WTC11 (cell line): Measurements from ENCODE around the gene EMP2. TPM values are rescaled to one million over a fixed set of nuclear protein-coding genes. Genes with fewer than 3 reads are reported as not detected.

Experiments used
- ATAC-seq: fragments of 200-7000 bp; cut with Tn5 transposase; 2 replicates; pipeline ENCODE4 v1.10.0; 2021; ENCODE audit warnings: mild to moderate bottlenecking, moderate library complexity
- CTCF ChIA-PET: fragments of 300-600 bp; sonication (Branson Sonifier 250); formaldehyde crosslinking; loops from one replicate; lab custom pipeline; 2021; ENCODE audit warnings: antibody characterized with exemption; lab: Charles Lee
- POLR2A ChIA-PET: fragments of 350-600 bp; sonication (Branson Sonifier 250); formaldehyde crosslinking; loops from one replicate; lab custom pipeline; 2021; ENCODE audit warnings: antibody characterized with exemption; lab: Charles Lee
- DNase-seq: peaks from one replicate; pipeline ENCODE4 v3.0.0; 2021; ENCODE audit warnings: low spot score
- H3K27ac Mint-ChIP-seq: 2 replicates; pipeline ENCODE4 v1.8.0; 2021; ENCODE audit warnings: mixed read lengths
- H3K27me3 Mint-ChIP-seq: 2 replicates; pipeline ENCODE4 v1.8.0; 2021; ENCODE audit warnings: low read depth, mild to moderate bottlenecking, moderate library complexity, mixed read lengths
- H3K36me3 Mint-ChIP-seq: 2 replicates; pipeline ENCODE4 v1.8.0; 2021; ENCODE audit warnings: mixed read lengths
- H3K4me1 Mint-ChIP-seq: 2 replicates; pipeline ENCODE4 v1.8.0; 2022; ENCODE audit warnings: mixed read lengths
- H3K4me3 Mint-ChIP-seq: 2 replicates; pipeline ENCODE4 v1.8.0; 2021; ENCODE audit warnings: mild to moderate bottlenecking, moderate library complexity, mixed read lengths
- H3K9me3 Mint-ChIP-seq: 2 replicates; pipeline ENCODE4 v1.8.0; 2021; ENCODE audit warnings: mixed read lengths
- ATF1 ChIP-seq: sonication (generic); formaldehyde crosslinking; IDR thresholded peaks from 2 replicates; pipeline ENCODE4 v1.8.1; 2023; ENCODE audit warnings: mild to moderate bottlenecking, moderate library complexity, missing genetic modification reagents
- CDX4 ChIP-seq: fragments of 250-450 bp; sonication (Bioruptor Pico); IDR thresholded peaks from 2 replicates; pipeline ENCODE4 v1.9.0; 2021; ENCODE audit warnings: moderate library complexity, mild to moderate bottlenecking, inconsistent platforms, borderline replicate concordance
- CREB1 ChIP-seq: sonication (generic); formaldehyde crosslinking; IDR thresholded peaks from 2 replicates; pipeline ENCODE4 v1.8.0; 2023; ENCODE audit warnings: mild to moderate bottlenecking, missing genetic modification reagents
- CREM ChIP-seq: sonication (generic); formaldehyde crosslinking; IDR thresholded peaks from 2 replicates; pipeline ENCODE4 v1.8.1; 2022; ENCODE audit warnings: mild to moderate bottlenecking, missing genetic modification reagents, moderate library complexity
- EMX1 ChIP-seq: fragments of 250-450 bp; sonication (Bioruptor Pico); IDR thresholded peaks from 2 replicates; pipeline ENCODE4 v1.8.0; 2021; ENCODE audit warnings: mild to moderate bottlenecking
- FOXP1 ChIP-seq: sonication (generic); formaldehyde crosslinking; IDR thresholded peaks from 2 replicates; pipeline ENCODE4 v1.8.0; 2022; ENCODE audit warnings: missing genetic modification reagents, mild to moderate bottlenecking, moderate library complexity, borderline replicate concordance
- GABPB1 ChIP-seq: sonication (generic); formaldehyde crosslinking; IDR thresholded peaks from 2 replicates; pipeline ENCODE4 v1.8.1; 2023; ENCODE audit warnings: mild to moderate bottlenecking, missing genetic modification reagents
- HMGA2 ChIP-seq: fragments of 250-450 bp; sonication (Bioruptor Pico); IDR thresholded peaks from 2 replicates; pipeline ENCODE4 v1.4.0; 2021; ENCODE audit warnings: mild to moderate bottlenecking, moderate library complexity
- HMGXB4 ChIP-seq: sonication (generic); formaldehyde crosslinking; IDR thresholded peaks from 2 replicates; pipeline ENCODE4 v1.8.1; 2023; ENCODE audit warnings: mild to moderate bottlenecking, moderate library complexity, missing genetic modification reagents
- MXD4 ChIP-seq: fragments of 250-450 bp; sonication (Bioruptor Pico); IDR thresholded peaks from 2 replicates; pipeline ENCODE4 v1.8.0; 2021; ENCODE audit warnings: mild to moderate bottlenecking, moderate library complexity, borderline replicate concordance
- NFATC4 ChIP-seq: fragments of 250-450 bp; sonication (Bioruptor Pico); IDR thresholded peaks from 2 replicates; pipeline ENCODE4 v1.9.0; 2021; ENCODE audit warnings: mild to moderate bottlenecking
- NR1H2 ChIP-seq: sonication (generic); formaldehyde crosslinking; IDR thresholded peaks from 2 replicates; pipeline ENCODE4 v1.9.0; 2021; ENCODE audit warnings: mild to moderate bottlenecking, moderate library complexity, missing genetic modification reagents
- RELA ChIP-seq: sonication (generic); formaldehyde crosslinking; IDR thresholded peaks from 2 replicates; pipeline ENCODE4 v1.8.1; 2022; ENCODE audit warnings: missing genetic modification reagents, mild to moderate bottlenecking, borderline replicate concordance
- SMAD3 ChIP-seq: sonication (generic); formaldehyde crosslinking; IDR thresholded peaks from 2 replicates; pipeline ENCODE4 v1.8.0; 2022; ENCODE audit warnings: missing genetic modification reagents, mild to moderate bottlenecking, borderline replicate concordance
- TCF7 ChIP-seq: sonication (generic); formaldehyde crosslinking; IDR thresholded peaks from 2 replicates; pipeline ENCODE4 v1.8.0; 2022; ENCODE audit warnings: mild to moderate bottlenecking, low read depth, missing genetic modification reagents, moderate library complexity
- TEAD1 ChIP-seq: sonication (generic); formaldehyde crosslinking; IDR thresholded peaks from 2 replicates; pipeline ENCODE4 v1.8.0; 2022; ENCODE audit warnings: mild to moderate bottlenecking, missing genetic modification reagents
- ZMAT4 ChIP-seq: fragments of 250-450 bp; sonication (Bioruptor Pico); IDR thresholded peaks from 2 replicates; pipeline ENCODE4 v1.9.0; 2021; ENCODE audit warnings: mild to moderate bottlenecking
- ZNF232 ChIP-seq: sonication (generic); formaldehyde crosslinking; IDR thresholded peaks from 2 replicates; pipeline ENCODE4 v1.8.0; 2022; ENCODE audit warnings: mild to moderate bottlenecking, missing genetic modification reagents
- total RNA-seq: library from RNA; stranded (reverse); gene quantifications from 3 replicates; pipeline ENCODE4 v1.2.3, GENCODE V29; 2021
- TF ChIP-seq, protein P1 (sequence below): sonication (generic); formaldehyde crosslinking; conservative IDR thresholded peaks from 2 replicates; pipeline ENCODE4 v1.8.1; 2023; ENCODE audit warnings: mild to moderate bottlenecking, low read depth, missing genetic modification reagents, moderate library complexity

The EMP2 gene
- total RNA-seq, 1 experiment from 2014 or later: 16.4 TPM

- Mint-ChIP-seq H3K27me3 (no peaks in the 10 kb centered on the region), H3K4me3 (no peak overlapping the region), H3K27ac (no peak overlapping the region), H3K36me3 (no peaks in the 10 kb centered on the region), H3K9me3 (no peaks in the 10 kb centered on the region), H3K4me1 (peaks cover 18% of the 10 kb centered on the region)
- no peak for TF ChIP-seq CREM (CRISPR knock-in tag)
- TF ChIP-seq NR1H2 (CRISPR knock-in tag): no peak
- no peak for TF ChIP-seq CREB1 (CRISPR knock-in tag)
- no peak for TF ChIP-seq EMX1 (CRISPR knock-in tag)
- no peak for TF ChIP-seq HMGA2
- TF ChIP-seq GABPB1 (CRISPR knock-in tag): peak; percentile 48; the same call in 1 of the 2 replicates
- TF ChIP-seq ZNF232 (CRISPR knock-in tag): no peak
- ATAC-seq (no peak), DNase-seq (no peak)
- ChIA-PET CTCF (interaction anchor here (1.1 kb wide), 1 partner anchor 66 kb away, joined by 3 read pairs; no protein-coding TSS in a partner anchor), POLR2A (interaction anchor here (1.3 kb wide), 1 partner anchor 16 kb away, joined by 4 read pairs; no protein-coding TSS in a partner anchor)
Observed at GRCh38 chr16:10601444-10602408, 21.3 kb upstream of the EMP2 start.

GRCh38 chr16:10600782-10601443 is 20.5 kb upstream of the EMP2 start:
- H3K4me3 Mint-ChIP-seq: no peak overlapping the region
- no peaks in the 10 kb centered on the region for H3K36me3 Mint-ChIP-seq
- ChIA-PET POLR2A (interaction anchor here (1.3 kb wide), 1 partner anchor 17 kb away, joined by 4 read pairs; no protein-coding TSS in a partner anchor), CTCF (interaction anchor here (0.8 to 1.1 kb wide), 2 partner anchors 20 to 67 kb away, joined by 3 read pairs; partner anchors contain the start of gene EMP2)
- H3K27ac Mint-ChIP-seq: no peak overlapping the region
- ATAC-seq (no peak), DNase-seq (no peak)
- no peaks in the 10 kb centered on the region for H3K27me3 Mint-ChIP-seq
- no peaks in the 10 kb centered on the region for H3K9me3 Mint-ChIP-seq
- peaks cover 10% of the 10 kb centered on the region for H3K4me1 Mint-ChIP-seq
- TF ChIP-seq, protein P1, sequence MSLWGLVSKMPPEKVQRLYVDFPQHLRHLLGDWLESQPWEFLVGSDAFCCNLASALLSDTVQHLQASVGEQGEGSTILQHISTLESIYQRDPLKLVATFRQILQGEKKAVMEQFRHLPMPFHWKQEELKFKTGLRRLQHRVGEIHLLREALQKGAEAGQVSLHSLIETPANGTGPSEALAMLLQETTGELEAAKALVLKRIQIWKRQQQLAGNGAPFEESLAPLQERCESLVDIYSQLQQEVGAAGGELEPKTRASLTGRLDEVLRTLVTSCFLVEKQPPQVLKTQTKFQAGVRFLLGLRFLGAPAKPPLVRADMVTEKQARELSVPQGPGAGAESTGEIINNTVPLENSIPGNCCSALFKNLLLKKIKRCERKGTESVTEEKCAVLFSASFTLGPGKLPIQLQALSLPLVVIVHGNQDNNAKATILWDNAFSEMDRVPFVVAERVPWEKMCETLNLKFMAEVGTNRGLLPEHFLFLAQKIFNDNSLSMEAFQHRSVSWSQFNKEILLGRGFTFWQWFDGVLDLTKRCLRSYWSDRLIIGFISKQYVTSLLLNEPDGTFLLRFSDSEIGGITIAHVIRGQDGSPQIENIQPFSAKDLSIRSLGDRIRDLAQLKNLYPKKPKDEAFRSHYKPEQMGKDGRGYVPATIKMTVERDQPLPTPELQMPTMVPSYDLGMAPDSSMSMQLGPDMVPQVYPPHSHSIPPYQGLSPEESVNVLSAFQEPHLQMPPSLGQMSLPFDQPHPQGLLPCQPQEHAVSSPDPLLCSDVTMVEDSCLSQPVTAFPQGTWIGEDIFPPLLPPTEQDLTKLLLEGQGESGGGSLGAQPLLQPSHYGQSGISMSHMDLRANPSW (CRISPR knock-in tag): no peak
- TF ChIP-seq FOXP1 (CRISPR knock-in tag) (no peak), ATF1 (CRISPR knock-in tag) (no peak), CDX4 (CRISPR knock-in tag) (no peak), TEAD1 (CRISPR knock-in tag) (no peak), RELA (CRISPR knock-in tag) (no peak), NFATC4 (no peak), MXD4 (CRISPR knock-in tag) (no peak), SMAD3 (CRISPR knock-in tag) (no peak), TCF7 (CRISPR knock-in tag) (no peak), ZMAT4 (no peak), HMGXB4 (CRISPR knock-in tag) (no peak)
